GM18519 (cell line): ENCODE measurements around the gene SPCS3.
"Not testable (repeated sequence)": the region's sequence is repeated elsewhere in the genome, so short reads cannot be mapped to it uniquely, and the experiment has no call there.

Experiments
- ATAC-seq: cut with Tn5 transposase; IDR thresholded peaks from one replicate; pipeline ENCODE4 v1.9.1; 2021; ENCODE audit warnings: mild to moderate bottlenecking, moderate library complexity; ENCODE audit not compliant: unreplicated experiment, low FRiP score

SPCS3 gene

GRCh38 chr4:176319704-176320339 is at the start of gene SPCS3:
Gene SPCS3, plus strand, starts transcription at chr4:176319966. Its CDS starts 111 bp downstream, at chr4:176320077.
- peak; percentile 75 for ATAC-seq

GRCh38 chr4:176270669-176271068 is 49.1 kb upstream of the SPCS3 start:
- ATAC-seq = no peak

GRCh38 chr4:176271749-176272148 is 48.0 kb upstream of the SPCS3 start:
- ATAC-seq = no peak

GRCh38 chr4:176272799-176273198 is 47.0 kb upstream of the SPCS3 start:
- no peak for ATAC-seq

- ATAC-seq = no peak
Observed at GRCh38 chr4:176273736-176274135, 46.0 kb upstream of the SPCS3 start.

GRCh38 chr4:176274441-176274840 is 45.3 kb upstream of the SPCS3 start:
- no peak for ATAC-seq

- no peak for ATAC-seq
Observed at GRCh38 chr4:176276710-176277109, 43.1 kb upstream of the SPCS3 start.

GRCh38 chr4:176277162-176277904 is 42.4 kb upstream of the SPCS3 start:
- ATAC-seq = peak; percentile 81

GRCh38 chr4:176279560-176279959 is 40.2 kb upstream of the SPCS3 start:
- ATAC-seq = not testable (repeated sequence)

GRCh38 chr4:176286728-176287127 is 33.0 kb upstream of the SPCS3 start:
- no peak for ATAC-seq

- no peak for ATAC-seq
Observed at GRCh38 chr4:176287546-176287945, 32.2 kb upstream of the SPCS3 start.

GRCh38 chr4:176288020-176288419 is 31.7 kb upstream of the SPCS3 start:
- no peak for ATAC-seq

GRCh38 chr4:176289561-176289960 is 30.2 kb upstream of the SPCS3 start:
- no peak for ATAC-seq

- ATAC-seq = no peak
Observed at GRCh38 chr4:176290520-176290919, 29.2 kb upstream of the SPCS3 start.

GRCh38 chr4:176291748-176292147 is 28.0 kb upstream of the SPCS3 start:
- no peak for ATAC-seq

GRCh38 chr4:176292920-176293319 is 26.8 kb upstream of the SPCS3 start:
- no peak for ATAC-seq

GRCh38 chr4:176293660-176294059 is 26.1 kb upstream of the SPCS3 start:
- no peak for ATAC-seq

GRCh38 chr4:176295907-176296306 is 23.9 kb upstream of the SPCS3 start:
- ATAC-seq = not testable (repeated sequence)

- ATAC-seq = no peak
Observed at GRCh38 chr4:176298664-176299063, 21.1 kb upstream of the SPCS3 start.

GRCh38 chr4:176300036-176300435 is 19.7 kb upstream of the SPCS3 start:
- no peak for ATAC-seq

GRCh38 chr4:176300565-176300964 is 19.2 kb upstream of the SPCS3 start:
- ATAC-seq = no peak
